SK-N-SH treated with all-trans-retinoic acid at 6 μM for 48 hours (cell line): ENCODE measurements around the gene C8G.

Experiments
- ARNTL ChIP-seq: fragments of 450-650 bp; formaldehyde crosslinking; IDR thresholded peaks from 2 replicates; pipeline ENCODE4 v1.5.0; 2020; ENCODE audit warnings: low read depth, mild to moderate bottlenecking, moderate library complexity, borderline replicate concordance
- ESRRG ChIP-seq: fragments of 250-450 bp; sonication (Bioruptor Pico); IDR thresholded peaks from 2 replicates; pipeline ENCODE4 v1.6.1; 2021; ENCODE audit warnings: mild to moderate bottlenecking
- GLIS3 ChIP-seq: fragments of 250-450 bp; sonication (Bioruptor Pico); IDR thresholded peaks from 2 replicates; pipeline ENCODE4 v1.5.0; 2020; ENCODE audit warnings: mild to moderate bottlenecking, moderate library complexity
- OSR1 ChIP-seq: fragments of 250-450 bp; sonication (Bioruptor Pico); IDR thresholded peaks from 2 replicates; pipeline ENCODE4 v1.8.0; 2022; ENCODE audit warnings: moderate library complexity, mild to moderate bottlenecking, inconsistent platforms
- ZNF565 ChIP-seq: fragments of 450-650 bp; formaldehyde crosslinking; conservative IDR thresholded peaks from 2 replicates; pipeline ENCODE4 v1.5.0; 2020; ENCODE audit warnings: low read depth, mild to moderate bottlenecking, moderate library complexity

GRCh38 chr9:136995772-136996311, 50.8 kb downstream of the C8G start:
- no peak for TF ChIP-seq ARNTL
- TF ChIP-seq ESRRG (CRISPR knock-in tag): no peak
- TF ChIP-seq GLIS3: no peak
- no peak for TF ChIP-seq ZNF565 (CRISPR knock-in tag)
- no peak for TF ChIP-seq OSR1 (CRISPR knock-in tag)
